ENCODE data around the gene ZMYND11. TPM values are rescaled to one million over a fixed set of nuclear protein-coding genes. Genes with fewer than 3 reads are reported as not detected.
A peak's percentile ranks its signal among the peaks of the same experiment; 100 is the strongest.

ZMYND11 gene
- total and polyA plus RNA-seq, 2 experiments from 2014 or later: 31.5 to 70.2 TPM

GRCh38 chr10:178208-178607, 43.0 kb downstream of the ZMYND11 start:
- no peak overlapping the region for H3K27ac ChIP-seq
- WGBS (ENCODE audit: low lambda C conversion rate, missing lambda C conversion rate): 73% methylated on average over 2 of the region's 2 CpGs
- H3K4me1 ChIP-seq (ENCODE audit: insufficient read depth): no peaks in the 10 kb centered on the region
- peak; percentile 18 for DNase-seq (ENCODE audit: low spot score)
- H3K4me2 ChIP-seq: no peak overlapping the region
- no peak for TF ChIP-seq EZH2phosphoT487 (IDR thresholded peaks at IDR 0.05; ENCODE audit: low read depth, severe bottlenecking, unreplicated experiment)
- TF ChIP-seq EZH2 (IDR thresholded peaks at IDR 0.05; ENCODE audit: borderline replicate concordance): no peak
- peak; percentile 51 for TF ChIP-seq CTCF (IDR thresholded peaks at IDR 0.05; ENCODE audit: poor library complexity)
- no peaks in the 10 kb centered on the region for H3K27me3 ChIP-seq
- no peak overlapping the region for H2AFZ ChIP-seq
- H4K20me1 ChIP-seq (ENCODE audit: insufficient read depth, poor library complexity, severe bottlenecking): peaks cover 16% of the 10 kb centered on the region
- H3K9me3 ChIP-seq (ENCODE audit: low read depth): no peaks in the 10 kb centered on the region
- no peak overlapping the region for H3K4me3 ChIP-seq
- no peaks in the 10 kb centered on the region for H3K36me3 ChIP-seq (replicated peaks; ENCODE audit: insufficient read depth, low read depth)
- peaks cover 23% of the 10 kb centered on the region for H3K79me2 ChIP-seq
- no peaks in the 10 kb centered on the region for H3K9me2 ChIP-seq (replicated peaks; ENCODE audit: insufficient read depth)

GRCh38 chr10:178723-179122, 43.5 kb downstream of the ZMYND11 start:
- Histone ChIP-seq H3K27me3 (no peaks in the 10 kb centered on the region), H3K9me3 (ENCODE audit: low read depth) (peaks cover 1% of the 10 kb centered on the region), H3K36me3 (replicated peaks; ENCODE audit: insufficient read depth, low read depth) (no peaks in the 10 kb centered on the region), H3K4me2 (no peak overlapping the region), H3K4me3 (no peak overlapping the region), H3K4me1 (ENCODE audit: insufficient read depth) (no peaks in the 10 kb centered on the region), H4K20me1 (ENCODE audit: insufficient read depth, poor library complexity, severe bottlenecking) (peaks cover 16% of the 10 kb centered on the region), H3K79me2 (peaks cover 23% of the 10 kb centered on the region), H2AFZ (no peak overlapping the region), H3K27ac (no peak overlapping the region), H3K9me2 (replicated peaks; ENCODE audit: insufficient read depth) (no peaks in the 10 kb centered on the region)
- TF ChIP-seq EZH2phosphoT487 (IDR thresholded peaks at IDR 0.05; ENCODE audit: low read depth, severe bottlenecking, unreplicated experiment): no peak
- TF ChIP-seq EZH2 (IDR thresholded peaks at IDR 0.05; ENCODE audit: borderline replicate concordance): no peak
- no peak for TF ChIP-seq CTCF (IDR thresholded peaks at IDR 0.05; ENCODE audit: poor library complexity)
- DNase-seq (ENCODE audit: low spot score): no peak

- no peak overlapping the region for H3K4me3 ChIP-seq
- no peaks in the 10 kb centered on the region for H3K4me1 ChIP-seq (ENCODE audit: insufficient read depth)
- no peaks in the 10 kb centered on the region for H3K27me3 ChIP-seq
- peaks cover 12% of the 10 kb centered on the region for H4K20me1 ChIP-seq (ENCODE audit: insufficient read depth, poor library complexity, severe bottlenecking)
- no peak for DNase-seq (ENCODE audit: low spot score)
- H3K9me3 ChIP-seq (ENCODE audit: low read depth): peaks cover 4% of the 10 kb centered on the region
- no peaks in the 10 kb centered on the region for H3K36me3 ChIP-seq (replicated peaks; ENCODE audit: insufficient read depth, low read depth)
- peaks cover 25% of the 10 kb centered on the region for H3K79me2 ChIP-seq
- H3K9me2 ChIP-seq (replicated peaks; ENCODE audit: insufficient read depth): no peaks in the 10 kb centered on the region
- H2AFZ ChIP-seq: no peak overlapping the region
- no peak overlapping the region for H3K4me2 ChIP-seq
- TF ChIP-seq EZH2phosphoT487 (IDR thresholded peaks at IDR 0.05; ENCODE audit: low read depth, severe bottlenecking, unreplicated experiment) (no peak), CTCF (IDR thresholded peaks at IDR 0.05; ENCODE audit: poor library complexity) (no peak), EZH2 (IDR thresholded peaks at IDR 0.05; ENCODE audit: borderline replicate concordance) (no peak)
- WGBS (ENCODE audit: low lambda C conversion rate, missing lambda C conversion rate): 97% methylated on average over 6 of the region's 6 CpGs
- H3K27ac ChIP-seq: no peak overlapping the region
Observed at GRCh38 chr10:182441-183201, 47.4 kb downstream of the ZMYND11 start.

All from hepatocyte (in vitro differentiated cells).